ENCODE data around the gene LCOR. TPM values are rescaled to one million over a fixed set of nuclear protein-coding genes. Genes with fewer than 3 reads are reported as not detected.

LCOR gene
- 26.2 and 51.4 TPM in 2 replicates for total RNA-seq

DNA sequence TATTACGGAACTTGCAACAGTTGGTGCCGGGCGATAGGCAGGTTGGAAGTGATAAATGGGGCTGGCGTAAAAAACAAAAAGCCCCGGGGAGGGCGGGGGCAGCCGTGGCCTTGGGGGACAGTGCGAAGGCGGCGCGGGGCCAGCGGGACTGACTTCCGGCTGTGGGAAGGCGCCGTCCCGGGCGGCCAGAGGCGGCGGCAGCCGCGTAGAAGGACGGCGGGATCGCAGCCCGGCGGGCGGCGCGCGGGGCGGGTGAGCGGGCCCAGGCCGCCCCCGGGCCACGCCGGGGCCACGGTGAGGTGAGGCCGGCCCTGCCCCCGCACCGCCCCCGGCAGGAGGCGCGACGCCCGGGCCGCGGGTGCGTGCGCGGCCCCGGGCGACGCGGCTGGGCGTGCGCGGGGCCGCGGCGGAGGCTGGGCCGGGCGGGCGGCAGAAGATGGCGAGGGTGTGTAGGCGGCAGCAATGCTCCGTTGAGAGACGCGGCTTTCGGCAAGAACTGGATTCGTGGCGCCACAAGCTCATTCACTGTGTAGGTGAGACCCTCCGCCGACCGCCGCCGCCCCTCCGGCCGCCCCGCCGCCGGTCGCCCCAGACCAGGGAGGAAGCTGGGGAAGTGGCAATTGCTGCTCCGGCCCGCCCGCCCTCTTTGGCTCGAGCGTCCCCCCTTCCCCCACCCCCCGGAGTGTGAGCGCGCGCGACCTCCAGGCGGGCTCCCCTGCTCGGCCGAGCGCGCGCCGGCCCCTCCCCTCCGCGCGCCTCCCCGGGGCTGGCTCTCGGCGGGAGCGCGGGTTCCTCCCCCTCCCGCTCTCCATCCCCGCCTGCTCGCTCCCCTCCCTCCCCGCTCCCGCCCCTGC lies at the start of gene LCOR:
TSS of gene LCOR (plus strand) at position 432 of the 854 bp plus-strand sequence. CDS start 116,760 bp downstream, outside the sequence.

Small RNAs within 50 kb of the gene (small RNA-seq; reads per million reads assigned to genes)
- not detected for gene HMGN2P35
- gene MIR607, result not detected

Other genes with a start within 250 kb of the LCOR start
- 71.7 and 87.8 TPM in 2 replicates for gene TM9SF3, start 245.3 kb upstream of the LCOR start, total RNA-seq
- gene PIK3AP1, start 111.8 kb upstream of the LCOR start, total RNA-seq, result not detected in 2 replicates

All from subcutaneous preadipocyte (primary cell).